HEK293 (cell line): ENCODE data around the gene NDST3.

Experiments used
- CTCF ChIA-PET: fragments of 350-600 bp; formaldehyde crosslinking; extraction: SDS; loops from one replicate; lab custom pipeline; 2021; ENCODE audit warnings: antibody characterized with exemption; lab: Yijun Ruan, JAX
- POLR2A ChIA-PET: fragments of 300-600 bp; formaldehyde crosslinking; extraction: SDS; loops from one replicate; lab custom pipeline; 2020; ENCODE audit warnings: antibody characterized with exemption, inconsistent platforms; lab: Yijun Ruan, JAX
- H3K27ac ChIP-seq: fragments of 200-500 bp; sonication (Bioruptor generic); 2 replicates; pipeline ENCODE4 v1.5.1; 2014; ENCODE audit warnings: low read depth, low read length, control low read depth, inconsistent platforms; ENCODE audit errors: extremely low read depth
- H3K36me3 ChIP-seq, 2 experiments: fragments of 200-500 bp in 1 of 2; sonication (Bioruptor generic) in 1 of 2; 1 replicate in 1 of 2; 2 replicates in 1 of 2; pipeline ENCODE4 v1.5.1; 2014 to 2017; ENCODE audit warnings: inconsistent platforms in 2 of 2, low read length in 2 of 2; ENCODE audit not compliant: control insufficient read depth in 2 of 2, insufficient read depth in 1 of 2
- H3K4me1 ChIP-seq: fragments of 200-500 bp; sonication (Bioruptor generic); 2 replicates; pipeline ENCODE4 v1.5.1; 2014; ENCODE audit warnings: mild to moderate bottlenecking, low read length, inconsistent platforms; ENCODE audit not compliant: control insufficient read depth, insufficient read depth
- H3K4me3 ChIP-seq: 2 replicates; pipeline ENCODE4 v1.5.1; 2011; ENCODE audit warnings: low read depth, mild to moderate bottlenecking, control low read depth, low read length, moderate library complexity
- H3K9me3 ChIP-seq: fragments of 200-500 bp; sonication (Bioruptor generic); 2 replicates; pipeline ENCODE4 v1.5.1; 2014; ENCODE audit warnings: low read depth, low read length, inconsistent platforms; ENCODE audit not compliant: control insufficient read depth, insufficient read depth
- ATF2 ChIP-seq: fragments of 450-650 bp; formaldehyde crosslinking; IDR thresholded peaks from 2 replicates; pipeline ENCODE4 v1.5.1; 2016; ENCODE audit warnings: missing biosample characterization, missing genetic modification characterization, low read depth
- HOXD13 ChIP-seq: sonication (generic); formaldehyde crosslinking; IDR thresholded peaks from 2 replicates; pipeline ENCODE4 v1.8.0; 2022; ENCODE audit warnings: missing genetic modification reagents, borderline replicate concordance
- IKZF3 ChIP-seq: fragments of 450-650 bp; IDR thresholded peaks from 2 replicates; pipeline ENCODE4 v1.5.0; 2018; ENCODE audit warnings: missing biosample characterization, mild to moderate bottlenecking, missing genetic modification characterization, moderate library complexity
- PRDM1 ChIP-seq: fragments of 450-650 bp; formaldehyde crosslinking; IDR thresholded peaks from 2 replicates; pipeline ENCODE4; 2016; ENCODE audit warnings: missing biosample characterization, missing genetic modification characterization
- TSHZ1 ChIP-seq: fragments of 450-650 bp; formaldehyde crosslinking; IDR thresholded peaks from 2 replicates; pipeline ENCODE4 v1.5.1; 2016; ENCODE audit warnings: missing biosample characterization, missing genetic modification characterization, borderline replicate concordance
- WT1 ChIP-seq: fragments of 450-650 bp; formaldehyde crosslinking; IDR thresholded peaks from 2 replicates; pipeline ENCODE4 v1.5.1; 2016; ENCODE audit warnings: missing biosample characterization, missing genetic modification characterization
- ZBTB11 ChIP-seq: fragments of 450-650 bp; formaldehyde crosslinking; conservative IDR thresholded peaks from 2 replicates; pipeline ENCODE4 v1.5.1; 2016; ENCODE audit warnings: low read depth, missing biosample characterization, missing genetic modification characterization
- ZBTB26 ChIP-seq: fragments of 450-650 bp; formaldehyde crosslinking; optimal IDR thresholded peaks from 2 replicates; pipeline ENCODE3; 2016; ENCODE audit warnings: missing biosample characterization, mild to moderate bottlenecking, missing genetic modification characterization
- ZBTB6 ChIP-seq: fragments of 450-650 bp; formaldehyde crosslinking; IDR thresholded peaks from 2 replicates; pipeline ENCODE4 v1.5.1; 2017; ENCODE audit warnings: missing biosample characterization, missing genetic modification characterization
- ZBTB7A ChIP-seq: fragments of 450-650 bp; formaldehyde crosslinking; IDR thresholded peaks from 2 replicates; pipeline ENCODE4 v1.5.1; 2016; ENCODE audit warnings: low read depth, missing biosample characterization, missing genetic modification characterization
- ZFP3 ChIP-seq: fragments of 450-650 bp; formaldehyde crosslinking; IDR thresholded peaks from 2 replicates; pipeline ENCODE4 v1.5.1; 2016; ENCODE audit warnings: low read depth, missing biosample characterization, missing genetic modification characterization
- ZFP69B ChIP-seq: fragments of 450-650 bp; formaldehyde crosslinking; IDR thresholded peaks from 2 replicates; pipeline ENCODE4 v1.5.1; 2016; ENCODE audit warnings: missing biosample characterization, missing genetic modification characterization
- ZNF133 ChIP-seq: fragments of 450-650 bp; formaldehyde crosslinking; IDR thresholded peaks from 2 replicates; pipeline ENCODE4 v1.5.1; 2016; ENCODE audit warnings: missing biosample characterization, missing genetic modification characterization
- ZNF138 ChIP-seq: fragments of 450-650 bp; formaldehyde crosslinking; IDR thresholded peaks from 2 replicates; pipeline ENCODE4 v1.5.1; 2016; ENCODE audit warnings: missing biosample characterization, missing genetic modification characterization, borderline replicate concordance
- ZNF24 ChIP-seq: fragments of 450-650 bp; formaldehyde crosslinking; IDR thresholded peaks from 2 replicates; pipeline ENCODE4 v1.5.1; 2016; ENCODE audit warnings: missing biosample characterization, missing genetic modification characterization
- ZNF280C ChIP-seq: fragments of 450-650 bp; formaldehyde crosslinking; IDR thresholded peaks from 2 replicates; pipeline ENCODE4 v1.5.1; 2016; ENCODE audit warnings: missing biosample characterization, missing genetic modification characterization
- ZNF302 ChIP-seq: fragments of 450-650 bp; formaldehyde crosslinking; IDR thresholded peaks from 2 replicates; pipeline ENCODE4 v1.5.1; 2016; ENCODE audit warnings: missing biosample characterization, missing genetic modification characterization, low read depth
- ZNF701 ChIP-seq: fragments of 450-650 bp; formaldehyde crosslinking; IDR thresholded peaks from 2 replicates; pipeline ENCODE4 v1.5.1; 2016; ENCODE audit warnings: missing biosample characterization, missing genetic modification characterization
- ZNF785 ChIP-seq: fragments of 450-650 bp; formaldehyde crosslinking; IDR thresholded peaks from 2 replicates; pipeline ENCODE4 v1.5.1; 2016; ENCODE audit warnings: missing biosample characterization, missing genetic modification characterization
- ZNF843 ChIP-seq: fragments of 450-650 bp; formaldehyde crosslinking; IDR thresholded peaks from 2 replicates; pipeline ENCODE4 v1.5.1; 2016; ENCODE audit warnings: missing biosample characterization, missing genetic modification characterization
- ZSCAN16 ChIP-seq: fragments of 450-650 bp; formaldehyde crosslinking; IDR thresholded peaks from 2 replicates; pipeline ENCODE4 v1.5.1; 2016; ENCODE audit warnings: missing biosample characterization, missing genetic modification characterization
- ZSCAN18 ChIP-seq: fragments of 450-650 bp; formaldehyde crosslinking; IDR thresholded peaks from 2 replicates; pipeline ENCODE4 v1.5.1; 2016; ENCODE audit warnings: missing biosample characterization, missing genetic modification characterization

The NDST3 gene

GRCh38 chr4:118035309-118035708 is 1.0 kb downstream of the NDST3 start:
- ChIA-PET POLR2A (no interaction called here), CTCF (interaction anchor here (0.6 kb wide), 1 partner anchor 531 kb away, joined by 4 read pairs; no protein-coding TSS in a partner anchor)
- no peak for TF ChIP-seq ZNF785
- TF ChIP-seq ZSCAN16 (tag by site-specific recombination): no peak
- no peak for TF ChIP-seq HOXD13 (CRISPR knock-in tag)
- no peak for TF ChIP-seq ZFP69B (tag by site-specific recombination)
- TF ChIP-seq ZBTB7A (tag by site-specific recombination): no peak
- TF ChIP-seq WT1 (tag by site-specific recombination): no peak
- no peak for TF ChIP-seq ZNF133
- no peak for TF ChIP-seq ZBTB11 (tag by site-specific recombination)
- no peak for TF ChIP-seq ZBTB6 (tag by site-specific recombination)
- no peak for TF ChIP-seq PRDM1
- TF ChIP-seq TSHZ1: no peak
- TF ChIP-seq IKZF3: no peak
- TF ChIP-seq ZNF701: no peak
- no peak for TF ChIP-seq ZNF24
- no peak for TF ChIP-seq ZSCAN18

GRCh38 chr4:118036336-118036735 is 2.0 kb downstream of the NDST3 start:
- Histone ChIP-seq H3K9me3 (no peaks in the 10 kb centered on the region), H3K4me3 (no peak overlapping the region), H3K4me1 (no peaks in the 10 kb centered on the region), H3K36me3 (no peaks in the 10 kb centered on the region), H3K27ac (no peak overlapping the region)
- ChIA-PET POLR2A (no interaction called here), CTCF (no interaction called here)
- TF ChIP-seq IKZF3 (no peak), ATF2 (tag by site-specific recombination) (no peak), ZFP3 (tag by site-specific recombination) (no peak), ZNF280C (tag by site-specific recombination) (no peak), ZBTB26 (tag by site-specific recombination) (no peak), ZNF302 (no peak), ZNF138 (tag by site-specific recombination) (no peak), ZNF843 (tag by site-specific recombination) (no peak)

More at GRCh38 chr4:118035309-118035708, 1.0 kb downstream of the NDST3 start:
- Histone ChIP-seq H3K9me3 (no peaks in the 10 kb centered on the region), H3K4me3 (no peak overlapping the region), H3K27ac (no peak overlapping the region), H3K4me1 (no peaks in the 10 kb centered on the region), H3K36me3 (no peaks in the 10 kb centered on the region)
